ENCODE data around the gene KAT2B. TPM values are rescaled to one million over a fixed set of nuclear protein-coding genes. Genes with fewer than 3 reads are reported as not detected.

Gene KAT2B
- total RNA-seq, 1 experiment from 2014 or later = 16.7 TPM

Small RNAs within 50 kb of the gene (small RNA-seq; reads per million reads assigned to genes)
- gene MIR3135A (not detected), gene RNU4-85P (not detected), gene RPL39P18 (not detected)

Other genes with a start within 250 kb of the KAT2B start
- 1.8 TPM in 1 of 2 replicates, not detected in the other for gene EFHB, start 106.2 kb upstream of the KAT2B start, total RNA-seq (2014; rRNA removed; shearing (Covaris generic))
- 44.7 and 66.5 TPM in 2 replicates for gene RAB5A, start 93.3 kb upstream of the KAT2B start, total RNA-seq (2014; rRNA removed; shearing (Covaris generic))
- gene PP2D1, start 28.2 kb upstream of the KAT2B start, total RNA-seq (2014; rRNA removed; shearing (Covaris generic)) = not detected in 2 replicates
- 15.9 and 18.2 TPM in 2 replicates for gene SGO1, start 145.8 kb downstream of the KAT2B start, total RNA-seq (2014; rRNA removed; shearing (Covaris generic))